Stimulated activated naive CD8-positive, alpha-beta T cell treated with anti-CD3 and anti-CD28 coated beads, Interleukin-15, Interleukin-2, amounts not matched to agents 100 ng/mL and 50 ng/mL, for 24 hours (primary cell): Measurements from ENCODE around the gene TK2.
"Not testable (repeated sequence)": the region's sequence is repeated elsewhere in the genome, so short reads cannot be mapped to it uniquely, and the experiment has no call there.

Experiments
- H3K27ac Mint-ChIP-seq: one replicate; pipeline ENCODE4 v1.8.0; 2021; ENCODE audit warnings: mild to moderate bottlenecking, mixed read lengths
- H3K27me3 Mint-ChIP-seq: one replicate; pipeline ENCODE4 v1.8.0; 2021; ENCODE audit warnings: mixed read lengths
- H3K36me3 Mint-ChIP-seq: one replicate; pipeline ENCODE4 v1.8.0; 2021; ENCODE audit warnings: low read depth, mixed read lengths
- H3K4me1 Mint-ChIP-seq: one replicate; pipeline ENCODE4 v1.8.0; 2021; ENCODE audit warnings: low read depth, mixed read lengths
- H3K4me3 Mint-ChIP-seq: one replicate; pipeline ENCODE4 v1.8.0; 2021; ENCODE audit warnings: mild to moderate bottlenecking, mixed read lengths
- H3K9me3 Mint-ChIP-seq: one replicate; pipeline ENCODE4 v1.8.0; 2021; ENCODE audit warnings: mixed read lengths

TK2 gene

DNA sequence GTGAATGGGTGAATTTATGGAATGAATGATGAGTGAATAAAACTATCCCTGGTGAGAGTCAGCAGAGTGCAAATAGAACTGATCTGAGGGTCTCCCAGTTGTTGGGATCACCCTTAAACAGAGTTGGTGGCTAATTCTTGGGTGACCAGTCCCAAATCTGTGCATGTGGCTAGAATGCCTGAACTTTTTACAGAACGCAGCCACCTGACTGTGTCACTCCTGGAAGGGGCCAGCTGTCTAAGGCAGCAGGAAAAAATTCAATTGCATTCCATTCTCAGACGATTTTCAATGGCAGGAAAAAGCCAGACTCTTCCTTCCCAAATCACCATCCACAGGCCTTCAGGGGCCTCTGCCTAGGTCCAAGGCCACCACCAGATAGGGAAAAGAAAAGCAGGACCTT, 79.4 kb downstream of the TK2 start:
- Mint-ChIP-seq H3K4me3 (no peak overlapping the region), H3K4me1 (peaks cover 16% of the 10 kb centered on the region), H3K27me3 (peaks cover 7% of the 10 kb centered on the region), H3K27ac (no peak overlapping the region), H3K9me3 (no peaks in the 10 kb centered on the region), H3K36me3 (no peaks in the 10 kb centered on the region)

DNA sequence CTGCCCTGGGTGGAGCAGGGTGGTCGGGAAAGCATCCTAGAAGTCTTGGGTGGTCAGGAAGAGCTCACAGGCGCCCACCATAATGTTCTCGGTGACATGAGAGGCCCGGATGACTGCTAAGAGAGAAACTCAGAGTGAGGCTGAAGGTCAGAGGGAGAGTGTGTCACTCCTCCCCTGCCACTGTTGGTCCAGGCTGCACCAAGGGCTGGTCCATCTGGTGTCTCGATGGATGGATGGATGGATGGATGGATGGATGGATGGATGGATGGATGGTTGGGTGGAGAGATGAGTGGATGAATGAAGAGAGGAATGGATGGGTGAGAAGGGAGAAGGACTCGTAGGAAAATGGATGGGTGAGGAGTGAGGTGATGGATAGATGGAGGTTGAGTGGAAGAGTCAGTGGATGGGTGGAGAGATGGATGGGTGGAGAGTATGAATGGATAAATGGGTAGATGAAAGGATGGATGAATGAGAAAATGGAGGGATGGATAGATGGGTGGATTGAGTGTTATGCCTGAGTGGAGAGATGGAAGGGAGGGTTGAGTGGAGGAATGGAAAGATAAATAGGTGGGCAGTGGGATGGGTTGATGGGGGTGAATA, 79.9 kb downstream of the TK2 start:
- no peaks in the 10 kb centered on the region for H3K9me3 Mint-ChIP-seq
- H3K4me3 Mint-ChIP-seq = no peak overlapping the region
- H3K27ac Mint-ChIP-seq = no peak overlapping the region
- H3K27me3 Mint-ChIP-seq = peaks cover 8% of the 10 kb centered on the region
- peaks cover 14% of the 10 kb centered on the region for H3K4me1 Mint-ChIP-seq
- H3K36me3 Mint-ChIP-seq = no peaks in the 10 kb centered on the region

DNA sequence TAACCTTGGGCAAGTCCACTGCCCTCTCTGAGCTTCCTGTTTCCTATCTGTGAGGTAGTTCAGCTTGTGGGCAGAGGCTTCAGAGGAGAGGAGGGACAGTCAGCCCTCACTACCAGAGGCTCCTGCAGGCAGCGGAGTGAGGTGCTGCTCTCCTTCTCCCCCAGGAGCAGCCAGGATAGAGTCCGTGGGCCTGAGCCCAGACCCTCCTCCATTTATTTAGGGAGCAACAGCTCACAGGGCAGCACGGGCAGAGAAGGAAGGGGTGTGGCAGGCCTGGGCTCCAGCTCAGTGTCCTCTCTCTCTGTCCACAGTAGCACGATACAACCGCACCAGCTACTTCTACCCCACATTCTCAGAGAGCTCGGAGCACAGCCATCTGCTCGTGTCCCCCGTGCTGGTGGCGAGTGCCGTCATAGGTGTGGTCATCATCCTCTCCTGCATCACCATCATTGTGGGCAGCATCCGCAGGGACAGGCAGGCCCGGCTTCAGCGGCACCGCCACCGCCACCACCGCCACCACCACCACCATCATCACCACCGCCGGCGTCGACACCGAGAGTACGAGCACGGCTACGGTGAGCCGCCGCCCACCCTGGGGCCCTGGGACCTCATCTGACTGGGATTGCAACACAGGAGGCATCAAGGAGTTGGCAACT, 80.5 kb downstream of the TK2 start:
- H3K9me3 Mint-ChIP-seq = no peaks in the 10 kb centered on the region

DNA sequence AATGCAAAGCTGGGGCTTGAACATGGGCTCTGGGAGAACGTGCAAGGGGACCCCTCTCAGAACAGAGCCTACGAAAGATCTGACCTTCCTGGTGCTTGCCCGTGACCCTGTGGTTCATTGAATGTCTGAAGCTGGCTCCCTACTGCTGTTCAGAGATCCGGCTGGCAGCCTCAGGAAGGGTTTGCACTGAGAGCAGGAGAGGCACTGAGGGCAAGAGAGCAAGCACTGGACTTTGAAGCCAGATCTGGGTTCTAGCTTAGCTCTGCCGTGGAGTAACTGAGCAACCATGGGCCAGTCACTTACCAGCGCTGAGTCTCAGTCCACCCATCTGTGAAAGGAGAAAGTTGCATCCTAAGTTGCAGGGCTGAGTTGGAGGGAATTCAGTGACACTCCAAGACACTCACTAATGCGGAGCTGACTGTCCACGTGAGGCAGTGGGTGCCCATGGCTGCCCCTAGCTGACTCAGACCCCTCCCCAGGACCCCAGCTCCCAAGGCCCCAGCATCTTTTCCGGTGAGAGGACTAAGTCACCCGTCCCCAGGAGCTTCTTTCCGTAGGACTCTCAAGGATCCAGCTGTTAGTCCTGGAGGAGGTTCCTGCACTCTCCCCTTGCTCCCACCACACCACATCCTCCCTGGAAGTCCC, 81.5 kb downstream of the TK2 start:
- Mint-ChIP-seq H3K27me3 (peaks cover 18% of the 10 kb centered on the region), H3K4me1 (no peaks in the 10 kb centered on the region), H3K36me3 (no peaks in the 10 kb centered on the region), H3K27ac (no peak overlapping the region), H3K4me3 (no peak overlapping the region), H3K9me3 (no peaks in the 10 kb centered on the region)

More for the DNA sequence above, 80.5 kb downstream of the TK2 start:
- Mint-ChIP-seq H3K4me3 (no peak overlapping the region), H3K36me3 (no peaks in the 10 kb centered on the region), H3K4me1 (peaks cover 8% of the 10 kb centered on the region), H3K27me3 (peaks cover 12% of the 10 kb centered on the region), H3K27ac (no peak overlapping the region)

DNA sequence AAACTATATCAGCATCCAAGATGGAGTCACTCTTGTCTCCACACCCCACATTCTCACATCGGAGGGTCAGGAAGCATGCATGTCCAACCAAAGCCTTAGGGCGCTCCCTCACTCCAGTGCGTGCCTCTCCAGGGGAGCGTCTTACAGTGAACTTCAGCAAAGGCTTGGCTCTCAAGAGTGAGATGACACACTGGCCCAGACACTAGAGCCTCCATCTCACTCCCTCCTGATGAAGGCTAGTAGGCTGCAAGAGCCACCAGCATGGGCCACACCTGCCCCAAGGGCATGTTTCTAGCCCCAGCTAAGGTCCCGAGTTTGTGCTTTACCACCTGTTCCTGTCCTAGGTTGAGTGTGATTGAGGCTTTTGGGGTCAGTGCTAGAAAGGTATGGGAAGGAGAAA, 82.3 kb downstream of the TK2 start:
- H3K9me3 Mint-ChIP-seq = no peaks in the 10 kb centered on the region
- H3K27me3 Mint-ChIP-seq = peaks cover 26% of the 10 kb centered on the region
- no peak overlapping the region for H3K4me3 Mint-ChIP-seq
- H3K36me3 Mint-ChIP-seq = no peaks in the 10 kb centered on the region
- H3K4me1 Mint-ChIP-seq = no peaks in the 10 kb centered on the region
- no peak overlapping the region for H3K27ac Mint-ChIP-seq

- H3K4me1 Mint-ChIP-seq, H3K4me3 Mint-ChIP-seq, H3K27ac Mint-ChIP-seq, H3K9me3 Mint-ChIP-seq, H3K36me3 Mint-ChIP-seq: not testable (repeated sequence)
- H3K27me3 Mint-ChIP-seq = peaks cover 32% of the 10 kb centered on the region
Observed at GRCh38 chr16:66466636-66467035, 83.3 kb downstream of the TK2 start.

- peaks cover 32% of the 10 kb centered on the region for H3K27me3 Mint-ChIP-seq
- not testable (repeated sequence) for H3K9me3 Mint-ChIP-seq, H3K27ac Mint-ChIP-seq, H3K36me3 Mint-ChIP-seq, H3K4me1 Mint-ChIP-seq, H3K4me3 Mint-ChIP-seq
Observed at GRCh38 chr16:66465946-66466345, 84.0 kb downstream of the TK2 start.

GRCh38 chr16:66462912-66463311, 87.0 kb downstream of the TK2 start:
- no peaks in the 10 kb centered on the region for H3K9me3 Mint-ChIP-seq
- H3K4me3 Mint-ChIP-seq = no peak overlapping the region
- H3K27ac Mint-ChIP-seq = no peak overlapping the region
- no peaks in the 10 kb centered on the region for H3K36me3 Mint-ChIP-seq
- H3K4me1 Mint-ChIP-seq = no peaks in the 10 kb centered on the region
- H3K27me3 Mint-ChIP-seq = peaks cover 38% of the 10 kb centered on the region

GRCh38 chr16:66460703-66461102, 89.2 kb downstream of the TK2 start:
- H3K27ac Mint-ChIP-seq = no peak overlapping the region

GRCh38 chr16:66459878-66460277, 90.0 kb downstream of the TK2 start:
- no peak overlapping the region for H3K27ac Mint-ChIP-seq
- peaks cover 32% of the 10 kb centered on the region for H3K27me3 Mint-ChIP-seq
- H3K36me3 Mint-ChIP-seq = no peaks in the 10 kb centered on the region
- H3K4me1 Mint-ChIP-seq = no peaks in the 10 kb centered on the region
- H3K4me3 Mint-ChIP-seq = no peak overlapping the region
- H3K9me3 Mint-ChIP-seq = no peaks in the 10 kb centered on the region

More at GRCh38 chr16:66460703-66461102, 89.2 kb downstream of the TK2 start:
- Mint-ChIP-seq H3K36me3 (no peaks in the 10 kb centered on the region), H3K4me1 (no peaks in the 10 kb centered on the region), H3K27me3 (peaks cover 34% of the 10 kb centered on the region), H3K9me3 (no peaks in the 10 kb centered on the region), H3K4me3 (no peak overlapping the region)

DNA sequence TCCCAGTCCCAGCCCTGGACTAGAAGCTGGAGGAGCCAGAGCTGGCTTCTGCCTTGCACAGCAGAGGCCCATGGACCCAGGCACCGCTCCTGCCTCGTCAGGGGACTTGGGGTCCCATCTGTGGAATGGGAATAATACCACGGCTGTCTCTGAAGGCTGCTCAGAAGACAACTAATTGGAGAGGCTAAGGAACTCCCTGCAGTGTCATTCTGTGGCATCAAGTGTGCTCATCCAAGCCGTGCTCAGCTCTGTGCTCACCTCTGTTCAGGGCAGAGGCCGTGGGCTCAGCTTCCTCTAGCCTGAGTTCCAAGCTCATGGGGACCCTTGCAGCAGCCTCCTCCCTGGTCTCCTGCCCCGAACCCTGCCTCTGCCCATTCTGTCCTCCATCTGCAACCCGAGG, 91.1 kb downstream of the TK2 start:
- H3K27ac Mint-ChIP-seq = no peak overlapping the region
- H3K36me3 Mint-ChIP-seq = no peaks in the 10 kb centered on the region
- H3K4me1 Mint-ChIP-seq = no peaks in the 10 kb centered on the region
- H3K9me3 Mint-ChIP-seq = no peaks in the 10 kb centered on the region
- H3K27me3 Mint-ChIP-seq = peaks cover 27% of the 10 kb centered on the region
- no peak overlapping the region for H3K4me3 Mint-ChIP-seq

- Mint-ChIP-seq H3K36me3 (no peaks in the 10 kb centered on the region), H3K4me1 (no peaks in the 10 kb centered on the region), H3K27me3 (peaks cover 22% of the 10 kb centered on the region), H3K27ac (no peak overlapping the region), H3K9me3 (no peaks in the 10 kb centered on the region), H3K4me3 (no peak overlapping the region)
Observed at GRCh38 chr16:66458292-66458691, 91.6 kb downstream of the TK2 start.
